Inferior parietal cortex (tissue), 1 donor: ENCODE data around the gene TDRD9.
A peak's percentile ranks its signal among the peaks of the same experiment; 100 is the strongest.
"Not testable (repeated sequence)": the region's sequence is repeated elsewhere in the genome, so short reads cannot be mapped to it uniquely, and the experiment has no call there.

Experiments
- DNase-seq: peaks from one replicate; pipeline ENCODE4 v3.0.0-alpha.2; 2016; ENCODE audit errors: extremely low spot score

Gene TDRD9

GRCh38 chr14:103892247-103892646, 36.0 kb upstream of the TDRD9 start:
- DNase-seq = no peak

GRCh38 chr14:103894034-103894722, 34.1 kb upstream of the TDRD9 start:
- DNase-seq = no peak

- DNase-seq = no peak
These were observed 33.6 kb upstream of the TDRD9 start for GRCh38 chr14:103894723-103895059.

GRCh38 chr14:103896578-103896977, 31.7 kb upstream of the TDRD9 start:
- DNase-seq = no peak

- DNase-seq = no peak
These were observed 30.9 kb upstream of the TDRD9 start for GRCh38 chr14:103897075-103897947.

GRCh38 chr14:103898204-103898603, 30.1 kb upstream of the TDRD9 start:
- no peak for DNase-seq

GRCh38 chr14:103898711-103899110, 29.5 kb upstream of the TDRD9 start:
- DNase-seq = no peak

GRCh38 chr14:103899316-103899715, 28.9 kb upstream of the TDRD9 start:
- DNase-seq = no peak

- DNase-seq = no peak
These were observed 28.4 kb upstream of the TDRD9 start for GRCh38 chr14:103899833-103900232.

- DNase-seq = no peak
These were observed 23.7 kb upstream of the TDRD9 start for GRCh38 chr14:103904493-103905107.

- DNase-seq = no peak
These were observed 22.3 kb upstream of the TDRD9 start for GRCh38 chr14:103905842-103906456.

GRCh38 chr14:103908580-103908979, 19.7 kb upstream of the TDRD9 start:
- DNase-seq = no peak

- no peak for DNase-seq
These were observed 18.6 kb upstream of the TDRD9 start for GRCh38 chr14:103909531-103910261.

- DNase-seq = peak; percentile 81
These were observed 17.9 kb upstream of the TDRD9 start for GRCh38 chr14:103910262-103910935.

- DNase-seq = no peak
These were observed 17.3 kb upstream of the TDRD9 start for GRCh38 chr14:103910984-103911383.

- no peak for DNase-seq
These were observed 12.6 kb upstream of the TDRD9 start for GRCh38 chr14:103915616-103916015.

- DNase-seq = peak; percentile 8
These were observed 11.5 kb upstream of the TDRD9 start for GRCh38 chr14:103916636-103917262.

- peak; percentile 94 for DNase-seq
These were observed 7.0 kb upstream of the TDRD9 start for GRCh38 chr14:103920981-103921854.

GRCh38 chr14:103921855-103922200, 6.4 kb upstream of the TDRD9 start:
- not testable (repeated sequence) for DNase-seq

- no peak for DNase-seq
These were observed 4.4 kb upstream of the TDRD9 start for GRCh38 chr14:103923863-103924262.
